ENCODE measurements around the gene PSMG2.

GRCh38 chr18:12657684-12658425 lies 45.0 kb upstream of the PSMG2 start, which contains the start of gene SPIRE1:
- no peak; the same call in 1 of the 2 replicates for TF ChIP-seq CTCF (IDR thresholded peaks at IDR 0.05; ENCODE audit: low read length)
- TF ChIP-seq EZH2 (IDR thresholded peaks at IDR 0.05; ENCODE audit: borderline replicate concordance, low read length) = no peak

All from OCI-LY1 (cell line).